ENCODE measurements around the gene LAMA3. TPM values are rescaled to one million over a fixed set of nuclear protein-coding genes. Genes with fewer than 3 reads are reported as not detected.

The LAMA3 gene
- total RNA-seq, 1 donor from 2014 or later = 9.4 TPM

GRCh38 chr18:23667114-23667513 is 22.1 kb upstream of the LAMA3 start:
- peaks cover 40% of the 10 kb centered on the region for H3K27me3 Mint-ChIP-seq
- H3K27ac Mint-ChIP-seq = no peak overlapping the region
- no peak for DNase-seq (ENCODE audit: extremely low spot score, unreplicated experiment)
- no peak overlapping the region for H3K4me3 Mint-ChIP-seq
- peaks cover 8% of the 10 kb centered on the region for H3K4me1 Mint-ChIP-seq (ENCODE audit: unreplicated experiment)
- no peaks in the 10 kb centered on the region for H3K36me3 Mint-ChIP-seq
- TF ChIP-seq CTCF (conservative IDR thresholded peaks at IDR 0.05) = no peak
- no peaks in the 10 kb centered on the region for H3K9me3 Mint-ChIP-seq

GRCh38 chr18:23668731-23669130 is 20.5 kb upstream of the LAMA3 start:
- no peak overlapping the region for H3K27ac Mint-ChIP-seq
- no peaks in the 10 kb centered on the region for H3K9me3 Mint-ChIP-seq
- no peaks in the 10 kb centered on the region for H3K4me1 Mint-ChIP-seq (ENCODE audit: unreplicated experiment)
- DNase-seq (ENCODE audit: extremely low spot score, unreplicated experiment) = no peak
- TF ChIP-seq CTCF (conservative IDR thresholded peaks at IDR 0.05) = no peak
- no peak overlapping the region for H3K4me3 Mint-ChIP-seq
- H3K36me3 Mint-ChIP-seq = no peaks in the 10 kb centered on the region
- peaks cover 33% of the 10 kb centered on the region for H3K27me3 Mint-ChIP-seq

- Mint-ChIP-seq H3K9me3 (no peaks in the 10 kb centered on the region), H3K4me3 (no peak overlapping the region), H3K36me3 (no peaks in the 10 kb centered on the region), H3K4me1 (ENCODE audit: unreplicated experiment) (no peaks in the 10 kb centered on the region), H3K27ac (no peak overlapping the region), H3K27me3 (peaks cover 33% of the 10 kb centered on the region)
- TF ChIP-seq CTCF (conservative IDR thresholded peaks at IDR 0.05) = no peak
- DNase-seq (ENCODE audit: extremely low spot score, unreplicated experiment) = no peak
These were observed 20.0 kb upstream of the LAMA3 start for GRCh38 chr18:23669202-23669766.

- H3K36me3 Mint-ChIP-seq = no peaks in the 10 kb centered on the region
- DNase-seq (ENCODE audit: extremely low spot score, unreplicated experiment) = no peak
- H3K4me3 Mint-ChIP-seq = no peak overlapping the region
- TF ChIP-seq CTCF (conservative IDR thresholded peaks at IDR 0.05) = no peak
- no peaks in the 10 kb centered on the region for H3K9me3 Mint-ChIP-seq
- no peaks in the 10 kb centered on the region for H3K4me1 Mint-ChIP-seq (ENCODE audit: unreplicated experiment)
- H3K27me3 Mint-ChIP-seq = peaks cover 26% of the 10 kb centered on the region
- no peak overlapping the region for H3K27ac Mint-ChIP-seq
These were observed 19.3 kb upstream of the LAMA3 start for GRCh38 chr18:23669804-23670405.

- Mint-ChIP-seq H3K4me3 (no peak overlapping the region), H3K27ac (no peak overlapping the region), H3K36me3 (no peaks in the 10 kb centered on the region), H3K27me3 (peaks cover 19% of the 10 kb centered on the region), H3K4me1 (ENCODE audit: unreplicated experiment) (no peaks in the 10 kb centered on the region), H3K9me3 (no peaks in the 10 kb centered on the region)
- no peak for DNase-seq (ENCODE audit: extremely low spot score, unreplicated experiment)
- no peak for TF ChIP-seq CTCF (conservative IDR thresholded peaks at IDR 0.05)
These were observed 17.7 kb upstream of the LAMA3 start for GRCh38 chr18:23671564-23671963.
